Mononuclear cell (primary cell): ENCODE results near the gene DIPK1B. TPM values are rescaled to one million over a fixed set of nuclear protein-coding genes. Genes with fewer than 3 reads are reported as not detected.
"Not testable (repeated sequence)": the region's sequence is repeated elsewhere in the genome, so short reads cannot be mapped to it uniquely, and the experiment has no call there.

Experiments used
- H3K27me3 ChIP-seq: 2 replicates; pipeline ENCODE4 v1.6.0; 2011; ENCODE audit warnings: low read length, control low read depth; ENCODE audit not compliant: insufficient read depth
- H3K4me1 ChIP-seq: 2 replicates; pipeline ENCODE4 v1.5.1; 2011; ENCODE audit warnings: mild to moderate bottlenecking, low read length, control low read depth; ENCODE audit not compliant: insufficient read depth
- H3K4me3 ChIP-seq: 2 replicates; pipeline ENCODE4 v1.5.1; 2011; ENCODE audit warnings: mild to moderate bottlenecking, low read length, moderate library complexity
- H3K9me3 ChIP-seq: 2 replicates; pipeline ENCODE4 v1.5.1; 2011; ENCODE audit warnings: low read depth, mild to moderate bottlenecking, control low read depth, low read length
- total RNA-seq: library from RNA; depleted of rRNA; stranded (reverse); fragments of >200 nt; gene quantifications from one replicate; pipeline ENCODE4 v1.2.3, GENCODE V29; 2012

The DIPK1B gene
- total RNA-seq, 1 donor: 2.7 TPM

DNA sequence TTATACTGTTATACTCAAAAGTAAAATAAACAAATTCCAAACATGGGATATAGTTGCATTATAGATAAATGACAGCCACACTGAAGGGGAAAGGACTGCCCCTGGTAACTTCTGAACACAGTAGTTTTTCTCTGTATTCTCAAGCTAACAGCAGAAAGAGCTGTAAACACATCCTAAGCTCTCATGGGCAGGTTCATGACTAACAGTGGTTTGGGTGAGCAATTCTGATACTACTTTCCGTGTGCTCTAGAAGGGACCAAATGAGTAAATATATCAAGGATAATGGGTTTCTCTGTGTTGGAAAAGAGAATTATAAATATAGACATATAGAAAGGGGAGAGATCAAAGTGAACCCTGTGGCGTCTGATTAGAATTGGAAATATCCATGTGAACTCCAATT is 38.2 kb downstream of the DIPK1B start:
- Histone ChIP-seq H3K4me3 (no peak overlapping the region), H3K9me3 (peaks cover 16% of the 10 kb centered on the region), H3K4me1 (peaks cover 5% of the 10 kb centered on the region), H3K27me3 (no peaks in the 10 kb centered on the region)

DNA sequence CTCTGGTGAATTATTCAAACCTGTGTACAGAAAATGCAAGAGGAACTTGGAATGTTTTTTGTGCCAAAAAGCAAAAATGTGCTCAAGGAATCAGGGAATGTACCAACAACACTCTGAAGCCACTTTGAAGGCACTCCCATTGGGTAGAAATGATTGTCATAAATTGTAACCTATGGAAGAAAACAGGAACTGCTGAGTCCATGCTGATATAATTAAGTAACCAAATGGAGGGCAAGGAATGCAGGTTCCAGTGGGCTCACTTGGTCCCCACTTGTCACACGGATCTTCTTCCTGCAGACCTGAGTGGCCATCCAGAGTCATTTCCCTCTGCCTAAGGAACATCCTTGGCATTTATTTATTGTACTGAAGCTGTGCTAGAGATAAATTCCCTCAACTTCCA is 38.9 kb downstream of the DIPK1B start:
- Histone ChIP-seq H3K4me3 (no peak overlapping the region), H3K9me3 (peaks cover 16% of the 10 kb centered on the region), H3K27me3 (no peaks in the 10 kb centered on the region), H3K4me1 (peaks cover 5% of the 10 kb centered on the region)

DNA sequence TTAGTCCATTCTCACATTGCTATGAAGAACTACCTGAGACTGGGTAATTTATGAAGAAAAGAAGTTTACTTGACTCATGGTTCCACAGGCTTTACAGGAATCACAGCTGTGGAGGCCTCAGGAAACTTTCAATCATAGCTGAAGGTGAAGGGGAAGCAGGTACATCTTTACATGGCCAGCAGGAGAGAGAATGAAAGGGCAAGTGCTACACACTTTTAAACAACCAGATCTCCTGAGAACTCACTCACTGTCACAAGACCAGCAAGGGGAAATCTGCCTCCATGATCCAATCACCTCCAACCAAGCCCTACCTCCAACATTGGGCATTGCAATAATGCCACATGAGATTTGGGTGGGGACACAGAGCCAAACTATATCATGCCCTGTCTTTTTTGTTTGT is 39.4 kb downstream of the DIPK1B start:
- peaks cover 16% of the 10 kb centered on the region for H3K9me3 ChIP-seq
- no peaks in the 10 kb centered on the region for H3K27me3 ChIP-seq
- no peak overlapping the region for H3K4me3 ChIP-seq
- peaks cover 5% of the 10 kb centered on the region for H3K4me1 ChIP-seq

DNA sequence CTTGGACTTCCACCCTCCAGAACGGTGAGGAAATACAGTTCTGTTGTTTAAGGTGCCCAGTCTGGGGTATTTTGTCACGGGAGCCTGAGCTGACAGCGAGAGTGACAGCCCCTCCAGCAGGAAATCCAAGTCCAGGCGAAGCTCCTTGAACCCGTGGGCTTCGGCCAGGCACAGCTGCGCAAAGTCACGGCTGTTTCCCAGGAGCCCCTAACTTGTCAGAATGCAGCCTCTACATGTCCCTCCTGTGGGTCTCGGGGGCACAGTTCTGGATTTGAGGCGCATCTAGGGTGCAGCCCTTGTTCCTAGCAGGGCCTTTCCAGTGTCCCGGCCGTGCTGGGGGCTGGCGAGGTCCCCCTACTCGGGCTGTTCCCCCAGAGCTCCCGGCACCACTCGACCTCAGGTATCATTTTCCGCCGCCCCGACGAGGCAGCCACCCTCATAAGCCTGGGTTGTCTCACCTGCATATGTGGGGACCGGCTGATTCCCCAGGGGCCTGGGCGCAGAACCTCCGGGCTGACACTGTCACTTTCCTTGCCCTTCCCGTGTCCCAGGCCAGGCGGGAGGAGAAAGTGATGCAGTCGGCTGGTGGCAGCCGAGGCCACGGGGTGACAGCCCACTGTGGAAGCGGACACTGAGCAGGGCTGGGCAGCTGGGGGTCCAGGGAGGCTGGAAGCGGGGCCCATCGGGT is 41.1 kb downstream of the DIPK1B start:
- no peaks in the 10 kb centered on the region for H3K27me3 ChIP-seq
- H3K4me1 ChIP-seq: peaks cover 12% of the 10 kb centered on the region
- peaks cover 16% of the 10 kb centered on the region for H3K9me3 ChIP-seq
- H3K4me3 ChIP-seq: no peak overlapping the region

DNA sequence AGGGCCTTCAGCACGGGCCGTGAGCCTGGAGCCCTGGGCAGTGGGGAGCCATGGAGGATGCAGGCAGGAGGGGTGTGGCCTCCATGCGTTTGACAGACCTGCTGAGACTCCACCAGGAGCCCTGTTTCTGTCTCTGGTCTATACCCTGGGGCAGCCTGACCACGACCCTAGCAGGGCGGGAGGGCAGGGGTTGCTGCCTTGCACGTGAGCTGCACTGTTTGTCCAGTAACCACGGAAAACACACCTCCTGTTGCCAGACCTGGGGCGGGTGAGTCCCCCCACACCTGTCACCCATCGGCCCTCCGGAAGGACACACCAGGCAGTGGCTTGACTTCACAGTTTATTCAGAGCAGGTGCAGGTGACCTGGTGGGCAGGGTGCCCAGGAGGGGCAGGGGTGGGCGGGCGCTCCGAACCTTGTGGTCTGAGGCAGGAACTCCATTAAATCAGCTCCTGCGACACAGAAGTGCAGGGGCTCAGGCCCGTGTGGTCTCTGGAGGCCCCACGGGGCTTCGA is 41.7 kb downstream of the DIPK1B start:
- Histone ChIP-seq H3K27me3 (no peaks in the 10 kb centered on the region), H3K4me1 (peaks cover 12% of the 10 kb centered on the region), H3K4me3 (no peak overlapping the region), H3K9me3 (peaks cover 16% of the 10 kb centered on the region)

DNA sequence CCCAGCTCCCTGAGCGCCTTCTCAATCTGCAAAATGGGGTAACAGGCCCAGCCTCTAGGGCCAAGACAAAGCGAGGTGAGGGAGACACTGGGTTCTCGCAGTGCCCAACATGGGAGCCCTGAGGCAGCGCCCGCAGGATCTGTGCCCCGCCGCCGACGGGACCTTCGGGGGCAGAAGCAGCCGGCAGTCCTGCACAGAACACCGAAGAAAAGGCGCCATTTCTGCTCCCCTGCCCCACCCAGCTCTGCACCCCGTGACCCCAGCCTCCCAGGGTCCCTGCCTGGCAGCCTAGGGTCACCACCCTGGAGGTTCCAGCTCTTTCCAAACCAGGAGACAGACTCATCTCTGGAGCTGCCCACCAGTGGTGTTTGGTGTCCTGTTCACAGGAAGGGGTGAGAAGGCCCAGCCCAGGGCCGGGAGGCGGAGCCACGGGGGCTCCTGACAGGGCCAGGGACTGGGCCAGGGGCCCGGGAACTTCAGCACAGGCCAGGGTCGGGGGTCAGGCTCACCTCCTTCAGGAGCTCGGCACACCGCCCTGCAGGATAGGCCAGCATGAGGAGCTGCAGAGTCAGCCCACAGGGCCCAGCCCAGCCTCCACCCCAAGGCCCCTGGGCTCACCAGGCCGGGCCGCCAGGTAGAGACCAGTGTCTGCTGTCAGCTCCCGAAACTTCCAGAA is 42.4 kb downstream of the DIPK1B start:
- H3K4me1 ChIP-seq: peaks cover 7% of the 10 kb centered on the region
- peaks cover 16% of the 10 kb centered on the region for H3K9me3 ChIP-seq
- no peaks in the 10 kb centered on the region for H3K27me3 ChIP-seq
- H3K4me3 ChIP-seq: no peak overlapping the region

DNA sequence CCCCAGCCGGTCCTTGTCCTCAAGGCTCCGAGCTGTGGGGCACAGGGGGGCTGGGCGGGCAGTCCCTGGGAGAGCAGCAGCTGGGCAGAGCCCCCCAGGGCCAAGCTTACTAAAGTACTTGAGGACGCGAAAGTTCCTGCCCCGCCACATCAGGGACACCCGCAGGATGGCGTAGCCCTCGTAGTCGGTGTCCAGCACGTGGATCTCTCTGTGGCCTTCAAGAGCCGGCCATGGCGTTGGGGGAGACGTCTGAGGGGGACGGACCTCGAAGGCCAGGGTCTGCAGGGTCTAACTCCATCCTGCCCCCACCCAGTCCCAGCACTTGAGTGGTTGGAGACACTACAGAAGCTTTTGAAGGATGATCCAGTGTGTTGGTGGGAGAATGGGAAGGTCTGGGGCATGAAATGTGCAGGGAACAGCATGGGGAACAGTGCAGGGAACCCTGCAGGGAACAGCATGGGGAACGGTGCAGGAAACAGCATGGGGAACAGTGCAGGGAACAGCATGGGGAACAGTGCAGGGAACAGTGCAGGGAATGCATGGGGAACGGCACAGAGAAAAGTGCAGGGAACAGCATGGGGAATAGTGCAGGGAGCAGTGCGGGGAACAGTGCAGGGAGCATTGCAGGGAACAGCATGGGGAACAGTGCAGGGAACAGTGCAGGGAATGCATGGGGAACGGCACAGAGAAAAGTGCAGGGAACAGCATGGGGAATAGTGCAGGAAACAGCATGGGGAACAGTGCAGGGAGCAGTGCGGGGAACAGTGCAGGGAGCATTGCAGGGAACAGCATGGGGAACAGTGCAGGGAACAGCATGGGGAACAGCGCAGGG is 43.1 kb downstream of the DIPK1B start:
- not testable (repeated sequence) for H3K4me1 ChIP-seq, H3K4me3 ChIP-seq, H3K27me3 ChIP-seq
- H3K9me3 ChIP-seq: peaks cover 16% of the 10 kb centered on the region

DNA sequence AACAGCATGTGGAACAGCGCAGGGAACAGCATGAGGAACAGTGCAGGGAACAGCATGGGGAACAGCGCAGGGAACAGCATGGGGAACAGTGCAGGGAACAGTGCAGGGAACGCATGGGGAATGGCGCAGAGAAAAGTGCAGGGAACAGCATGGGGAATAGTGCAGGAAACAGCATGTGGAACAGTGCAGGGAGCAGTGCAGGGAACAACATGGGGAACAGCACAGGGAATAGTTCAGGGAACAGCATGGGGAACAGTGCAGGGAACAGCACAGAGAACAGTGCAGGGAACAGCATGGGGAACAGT is 43.7 kb downstream of the DIPK1B start:
- H3K9me3 ChIP-seq: peaks cover 16% of the 10 kb centered on the region
- no peak overlapping the region for H3K4me3 ChIP-seq
- H3K27me3 ChIP-seq: no peaks in the 10 kb centered on the region
- peaks cover 7% of the 10 kb centered on the region for H3K4me1 ChIP-seq

DNA sequence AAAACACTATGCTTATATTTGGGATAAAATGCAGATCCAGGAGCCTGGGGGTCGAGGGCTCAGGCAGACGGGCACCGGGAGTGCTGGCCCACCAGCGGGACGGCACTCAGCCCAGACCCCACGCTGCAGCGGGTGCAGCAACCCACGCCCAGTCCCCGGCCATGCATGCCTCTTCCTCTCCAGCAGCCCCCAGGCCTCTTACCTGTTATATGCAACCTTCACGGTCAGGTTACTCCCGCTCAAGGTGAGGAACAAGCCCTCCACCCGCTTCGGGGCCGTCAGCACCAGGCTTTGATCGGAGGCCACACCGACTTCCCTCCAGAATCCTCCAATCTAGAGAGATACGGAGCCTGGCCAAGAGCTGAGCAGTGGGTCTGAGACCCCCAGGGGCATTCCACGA is 44.5 kb downstream of the DIPK1B start:
- Histone ChIP-seq H3K9me3 (peaks cover 9% of the 10 kb centered on the region), H3K4me3 (no peak overlapping the region), H3K4me1 (peaks cover 7% of the 10 kb centered on the region), H3K27me3 (no peaks in the 10 kb centered on the region)

DNA sequence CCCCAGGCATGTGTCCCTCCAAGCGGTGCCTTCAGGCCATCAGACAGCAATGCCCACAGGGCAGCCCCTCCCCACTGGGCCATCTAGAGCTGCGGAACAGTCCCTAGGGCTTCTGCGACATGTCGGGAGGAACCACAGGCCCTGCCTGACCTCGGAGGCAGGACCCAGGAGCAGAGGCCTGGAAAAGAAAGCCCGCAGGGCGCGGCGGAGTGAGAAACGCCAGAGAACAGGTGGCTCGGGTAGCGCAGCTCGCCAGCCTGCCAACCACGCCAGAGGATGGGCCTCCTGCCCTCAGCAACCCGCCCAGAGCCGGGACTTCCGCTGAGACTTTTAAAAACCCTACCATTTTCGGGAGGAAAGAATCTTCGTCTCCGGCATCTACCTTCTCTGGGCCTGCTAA is 45.0 kb downstream of the DIPK1B start:
- H3K4me3 ChIP-seq: no peak overlapping the region
- H3K9me3 ChIP-seq: peaks cover 4% of the 10 kb centered on the region
- no peaks in the 10 kb centered on the region for H3K27me3 ChIP-seq
- H3K4me1 ChIP-seq: peaks cover 7% of the 10 kb centered on the region

DNA sequence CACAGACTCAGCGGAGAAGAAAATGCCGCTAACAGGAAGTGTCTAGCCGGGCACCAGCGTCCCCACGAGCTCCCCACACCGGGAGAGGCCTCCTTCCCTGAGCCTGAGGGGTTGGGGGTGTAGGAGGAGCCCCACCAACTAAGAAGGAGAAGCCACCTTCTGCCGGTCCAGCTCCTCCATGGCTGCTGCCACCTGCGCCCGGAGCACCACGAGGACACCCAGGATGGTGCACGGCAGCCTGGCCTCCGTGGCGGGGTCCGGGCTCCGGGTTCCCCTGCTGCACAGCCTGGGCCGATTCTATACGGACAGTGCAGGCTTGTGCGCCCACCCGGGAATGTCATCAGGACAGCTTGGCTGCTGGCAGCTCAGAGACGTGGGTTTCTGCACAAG is 45.4 kb downstream of the DIPK1B start:
- Histone ChIP-seq H3K27me3 (no peaks in the 10 kb centered on the region), H3K9me3 (no peaks in the 10 kb centered on the region), H3K4me1 (peaks cover 7% of the 10 kb centered on the region), H3K4me3 (no peak overlapping the region)

DNA sequence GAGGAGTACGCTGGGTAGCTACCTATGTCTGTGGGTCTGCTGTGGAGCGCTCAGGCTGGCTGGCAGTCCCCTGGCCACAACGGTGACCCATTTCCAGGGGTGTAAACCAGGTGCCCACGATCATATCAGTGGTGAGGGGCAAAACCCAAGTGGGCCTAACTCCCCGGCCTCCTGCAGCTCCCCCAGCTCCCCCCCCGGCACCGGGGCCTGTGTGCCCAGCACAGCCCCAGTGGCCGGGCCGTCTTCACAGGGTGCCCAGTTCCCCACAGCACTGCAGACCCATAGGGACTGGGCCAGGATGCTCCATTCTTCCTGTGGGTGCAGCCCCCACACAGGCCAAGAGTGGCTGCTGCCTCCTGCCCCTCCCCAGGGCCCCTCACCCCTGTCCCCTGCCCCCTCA is 46.6 kb downstream of the DIPK1B start:
- H3K27me3 ChIP-seq: no peaks in the 10 kb centered on the region
- no peaks in the 10 kb centered on the region for H3K9me3 ChIP-seq
- H3K4me1 ChIP-seq: peaks cover 7% of the 10 kb centered on the region
- no peak overlapping the region for H3K4me3 ChIP-seq

DNA sequence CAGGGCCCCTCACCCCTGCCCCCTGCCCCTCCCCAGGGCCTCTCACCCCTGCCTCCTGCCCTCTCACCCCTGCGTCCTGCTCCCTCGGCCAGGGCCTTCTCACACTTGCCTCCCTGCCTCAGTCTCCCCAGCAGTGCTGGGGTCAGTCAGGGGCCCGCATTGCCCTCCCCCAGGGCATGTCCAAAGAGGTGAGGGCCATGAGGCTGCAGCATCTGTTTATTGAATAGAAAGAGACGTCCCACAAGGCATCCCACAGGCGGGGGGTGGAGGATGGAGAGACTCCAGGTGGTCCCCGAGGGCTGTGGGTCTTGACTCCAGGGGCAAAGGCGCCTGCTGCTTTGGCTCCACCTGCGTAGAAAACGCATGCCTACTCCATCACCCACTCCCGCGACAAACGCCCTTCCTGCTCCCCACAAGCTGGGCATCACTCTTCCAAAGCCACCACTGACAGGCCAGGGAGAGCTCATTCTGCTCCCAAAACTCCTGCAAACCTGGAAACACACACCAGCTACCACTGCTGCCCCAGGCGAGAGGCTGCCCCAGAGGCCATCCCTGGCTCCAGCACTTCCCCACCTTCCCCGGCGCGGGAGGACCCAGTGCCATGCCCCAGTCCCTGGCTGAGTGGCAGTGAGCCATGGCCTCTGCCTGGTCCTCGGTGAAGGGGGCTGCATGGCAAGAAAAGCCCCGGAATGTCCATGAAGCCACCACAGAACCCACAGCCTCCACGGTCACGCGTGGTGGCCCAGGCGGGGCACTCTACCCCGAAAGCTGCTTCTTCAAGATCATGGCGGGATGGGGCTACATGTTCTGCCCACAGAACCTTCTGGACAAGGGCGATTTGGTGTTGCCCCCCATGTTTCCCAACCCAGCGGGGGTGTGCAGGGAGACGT is 47.3 kb downstream of the DIPK1B start:
- Histone ChIP-seq H3K9me3 (no peaks in the 10 kb centered on the region), H3K27me3 (no peaks in the 10 kb centered on the region), H3K4me3 (no peak overlapping the region), H3K4me1 (peaks cover 7% of the 10 kb centered on the region)

DNA sequence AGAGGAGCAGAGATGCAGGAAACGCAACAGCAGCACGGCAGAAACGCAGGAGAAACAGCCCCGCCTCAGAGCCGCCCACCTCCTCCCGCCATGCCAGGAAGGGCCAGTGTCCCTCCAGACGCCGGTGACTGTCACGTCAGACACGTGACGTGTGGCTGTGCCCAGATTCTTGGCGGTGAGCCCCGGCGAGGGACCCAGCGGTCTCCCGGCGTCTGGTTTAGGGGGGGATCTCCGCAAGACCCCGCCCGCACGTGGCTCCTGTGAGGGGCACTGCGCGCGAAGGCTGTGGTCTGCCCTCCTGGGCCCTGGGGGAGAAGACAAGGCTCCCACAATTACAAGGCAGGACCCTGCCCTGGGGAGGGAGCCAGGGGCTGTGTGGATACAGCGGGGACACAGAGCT is 48.1 kb downstream of the DIPK1B start:
- Histone ChIP-seq H3K4me3 (no peak overlapping the region), H3K27me3 (no peaks in the 10 kb centered on the region), H3K4me1 (peaks cover 7% of the 10 kb centered on the region), H3K9me3 (no peaks in the 10 kb centered on the region)
